ENCODE data around the gene VPS13D. TPM values are rescaled to one million over a fixed set of nuclear protein-coding genes. Genes with fewer than 3 reads are reported as not detected.

The VPS13D gene
- total RNA-seq, 1 experiment from 2014 or later, result 20.2 TPM

DNA sequence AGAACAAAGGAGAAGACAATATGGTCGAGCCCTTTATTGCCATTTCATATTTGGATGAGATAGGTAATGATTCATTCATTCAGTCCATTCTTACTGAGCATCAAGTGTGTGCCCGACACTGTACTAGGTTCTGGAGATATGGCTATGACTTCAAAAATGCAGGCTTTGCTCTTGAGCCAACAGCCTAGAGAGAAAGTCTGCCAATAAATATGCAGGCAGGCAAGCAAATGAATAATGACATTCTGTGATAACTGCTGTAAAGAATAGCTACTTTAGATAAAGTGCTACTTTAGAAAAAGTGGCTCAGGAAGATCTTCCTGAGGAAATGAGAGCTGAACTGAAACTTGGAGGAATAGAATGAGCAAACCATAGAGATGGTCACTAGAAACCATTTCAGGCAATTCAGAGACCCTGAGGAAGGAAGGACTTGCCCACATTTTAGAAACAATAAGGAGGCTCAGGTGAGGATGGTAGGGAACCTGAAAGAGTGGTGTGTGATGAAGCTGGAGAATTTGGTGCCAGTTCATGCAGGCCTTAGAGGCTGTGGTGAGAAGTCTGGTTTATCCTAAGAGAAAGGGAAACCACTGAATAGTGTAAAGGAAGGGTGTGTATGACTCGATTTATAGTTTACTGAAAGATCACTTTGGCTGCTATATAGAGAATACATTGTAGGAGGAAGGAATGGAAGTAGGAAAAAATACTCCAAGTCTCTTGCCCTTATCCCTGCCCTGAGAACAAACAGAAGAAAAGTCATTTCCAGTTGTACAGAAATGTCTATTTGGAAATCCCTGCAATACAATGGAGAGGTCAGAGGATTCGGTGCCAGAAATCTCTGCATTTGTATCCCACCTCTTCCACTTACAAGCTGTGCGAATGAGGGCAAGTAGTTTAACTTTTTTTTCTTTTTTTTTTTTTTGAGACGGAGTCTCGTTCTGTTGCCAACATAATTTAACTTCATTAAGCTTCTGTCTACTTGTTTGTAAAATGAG lies 167.9 kb downstream of the VPS13D start:
- Histone ChIP-seq H2AK5ac (ENCODE audit: insufficient read length, low read length) (no peak overlapping the region), H3K14ac (ENCODE audit: insufficient read depth, low read length) (no peak overlapping the region), H3K27ac (ENCODE audit: insufficient read length, low read depth, low read length) (no peak overlapping the region), H2AFZ (ENCODE audit: low read length) (no peak overlapping the region), H2BK20ac (ENCODE audit: low read depth, low read length, poor library complexity, severe bottlenecking) (no peak overlapping the region), H4K8ac (replicated peaks; ENCODE audit: insufficient read length, low read depth, low read length) (no peak overlapping the region), H3K4ac (ENCODE audit: low read depth, low read length) (no peak overlapping the region), H3K18ac (ENCODE audit: insufficient read length, low read depth, low read length) (no peak overlapping the region), H2BK12ac (ENCODE audit: insufficient read length, low read depth, low read length) (no peak overlapping the region), H4K5ac (ENCODE audit: insufficient read length, low read depth, low read length) (no peak overlapping the region), H3K27me3 (ENCODE audit: insufficient read depth, low read length) (no peaks in the 10 kb centered on the region), H3K4me1 (ENCODE audit: insufficient read depth, low read length) (no peaks in the 10 kb centered on the region), H3K23me2 (ENCODE audit: insufficient read length, low read depth, low read length, poor library complexity, severe bottlenecking) (no peaks in the 10 kb centered on the region), H3T11ph (ENCODE audit: low read length) (no peak overlapping the region), H3K9ac (ENCODE audit: extremely low read depth, insufficient read length, low read length) (no peak overlapping the region), H3K4me2 (ENCODE audit: insufficient read depth, insufficient read length, low read length) (no peak overlapping the region), H2BK120ac (ENCODE audit: low read depth, low read length, poor library complexity, severe bottlenecking) (no peak overlapping the region), H3K79me1 (ENCODE audit: insufficient read depth, low read depth, low read length, poor library complexity, severe bottlenecking) (no peaks in the 10 kb centered on the region), H3K23ac (ENCODE audit: insufficient read length, low read depth, low read length) (no peak overlapping the region), H3K56ac (ENCODE audit: insufficient read length, low read depth, low read length) (no peak overlapping the region), H2BK15ac (ENCODE audit: low read depth, low read length) (no peak overlapping the region), H2BK5ac (ENCODE audit: insufficient read length, low read length) (no peak overlapping the region), H3K79me2 (ENCODE audit: insufficient read depth, low read length) (no peaks in the 10 kb centered on the region), H3K9me3 (ENCODE audit: control insufficient read depth, low read depth, low read length) (no peaks in the 10 kb centered on the region), H4K20me1 (ENCODE audit: control insufficient read depth, insufficient read depth, insufficient read length) (no peaks in the 10 kb centered on the region), H4K91ac (ENCODE audit: insufficient read length, low read depth, low read length) (no peak overlapping the region)
- Mint-ChIP-seq H3K4me3 (no peak overlapping the region), H3K9me3 (no peaks in the 10 kb centered on the region), H3K27me3 (ENCODE audit: low read depth) (no peaks in the 10 kb centered on the region), H3K36me3 (ENCODE audit: insufficient read depth in 1 of 3, low read depth in 3 of 3) (peaks cover 0 to 6% (median 4%) of the 10 kb centered on the region in 3 experiments; a peak in 1 of 7 replicates), H3K27ac (no peak overlapping the region; a peak in 1 of 7 replicates), H3K4me1 (peaks cover 3 to 4% of the 10 kb centered on the region in 2 experiments; a peak in 3 of 4 replicates)
- TF ChIP-seq, protein P1, sequence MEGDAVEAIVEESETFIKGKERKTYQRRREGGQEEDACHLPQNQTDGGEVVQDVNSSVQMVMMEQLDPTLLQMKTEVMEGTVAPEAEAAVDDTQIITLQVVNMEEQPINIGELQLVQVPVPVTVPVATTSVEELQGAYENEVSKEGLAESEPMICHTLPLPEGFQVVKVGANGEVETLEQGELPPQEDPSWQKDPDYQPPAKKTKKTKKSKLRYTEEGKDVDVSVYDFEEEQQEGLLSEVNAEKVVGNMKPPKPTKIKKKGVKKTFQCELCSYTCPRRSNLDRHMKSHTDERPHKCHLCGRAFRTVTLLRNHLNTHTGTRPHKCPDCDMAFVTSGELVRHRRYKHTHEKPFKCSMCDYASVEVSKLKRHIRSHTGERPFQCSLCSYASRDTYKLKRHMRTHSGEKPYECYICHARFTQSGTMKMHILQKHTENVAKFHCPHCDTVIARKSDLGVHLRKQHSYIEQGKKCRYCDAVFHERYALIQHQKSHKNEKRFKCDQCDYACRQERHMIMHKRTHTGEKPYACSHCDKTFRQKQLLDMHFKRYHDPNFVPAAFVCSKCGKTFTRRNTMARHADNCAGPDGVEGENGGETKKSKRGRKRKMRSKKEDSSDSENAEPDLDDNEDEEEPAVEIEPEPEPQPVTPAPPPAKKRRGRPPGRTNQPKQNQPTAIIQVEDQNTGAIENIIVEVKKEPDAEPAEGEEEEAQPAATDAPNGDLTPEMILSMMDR (conservative IDR thresholded peaks at IDR 0.05), result no peak
- no CpG with 5 or more reads among the region's 7 CpGs for WGBS (ENCODE audit: extremely low coverage, insufficient read length, low lambda C conversion rate)
- no peak for DNase-seq

Data from H9 (cell line).